ENCODE measurements around the gene TMTC3.

The TMTC3 gene

DNA sequence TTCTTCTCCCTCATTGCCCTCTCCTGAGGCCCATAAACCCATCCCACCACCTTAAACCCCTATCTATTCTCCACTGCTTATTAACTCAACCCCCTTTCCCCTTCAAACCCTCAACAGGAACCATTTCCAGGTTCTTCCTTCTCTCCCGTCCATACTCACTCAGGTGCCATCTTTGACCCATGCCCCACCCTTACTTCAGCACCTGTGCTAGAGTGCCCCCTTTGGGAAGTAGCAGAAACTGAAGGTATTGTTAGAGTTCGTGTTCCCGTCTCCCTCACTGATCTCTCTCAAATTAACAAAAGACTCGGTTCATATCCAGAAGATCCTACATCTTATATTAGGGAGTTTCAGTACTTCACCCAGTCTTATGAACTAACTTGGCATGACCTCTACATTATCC, 86.6 kb downstream of the TMTC3 start:
- DNase-seq, result no peak

DNA sequence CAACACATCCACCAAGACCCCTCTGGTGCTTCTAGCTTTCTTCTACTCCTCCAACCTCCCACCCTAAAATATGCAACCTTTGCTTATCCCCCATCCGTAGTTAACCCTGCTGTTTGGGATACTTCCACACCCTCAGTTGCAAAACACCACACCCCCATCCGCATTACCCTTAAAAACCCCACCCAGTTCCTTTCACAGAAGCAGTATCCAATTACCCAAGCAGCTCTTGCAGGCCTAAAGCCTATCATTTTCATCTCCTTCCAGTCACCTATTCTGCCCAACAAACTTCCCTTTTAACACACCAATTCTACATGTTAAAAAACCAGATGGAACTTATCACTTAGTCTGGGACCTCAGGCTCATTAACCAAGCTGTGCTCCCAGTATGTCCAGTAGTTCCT, 88.2 kb downstream of the TMTC3 start:
- DNase-seq, result no peak

DNA sequence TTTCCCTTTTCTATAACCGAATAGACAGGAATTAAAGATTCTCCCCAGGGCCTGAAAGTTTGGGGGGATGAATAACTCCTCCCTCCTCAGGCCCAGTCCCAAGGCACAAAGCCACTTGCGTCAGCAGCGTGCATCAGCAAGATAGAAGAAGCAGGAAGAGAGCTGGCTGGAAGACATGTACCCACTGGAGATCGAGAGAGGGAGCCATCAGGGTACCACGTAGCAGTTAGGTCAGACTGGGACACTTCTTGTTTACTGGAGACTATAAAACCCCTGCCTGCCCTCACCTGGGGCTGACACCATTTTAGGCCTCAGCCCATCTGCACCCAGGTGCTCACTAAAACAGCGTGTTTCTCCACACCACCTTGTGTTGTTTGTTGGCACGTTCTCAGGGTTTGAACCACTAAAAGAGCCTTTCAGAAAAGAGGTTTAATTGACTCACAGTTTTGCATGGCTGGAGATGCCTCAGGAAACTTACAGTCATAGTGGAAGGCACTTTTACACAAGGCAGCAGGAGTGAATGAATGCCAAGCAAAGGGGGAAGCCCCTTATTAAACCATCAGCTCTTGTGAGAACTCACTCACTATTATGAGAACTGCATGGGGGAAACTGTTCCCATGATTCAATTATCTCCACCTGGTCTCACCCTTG, 93.2 kb downstream of the TMTC3 start:
- no peak for DNase-seq

- no peak for DNase-seq
These were observed 95.8 kb downstream of the TMTC3 start for GRCh38 chr12:88237954-88238353.

DNA sequence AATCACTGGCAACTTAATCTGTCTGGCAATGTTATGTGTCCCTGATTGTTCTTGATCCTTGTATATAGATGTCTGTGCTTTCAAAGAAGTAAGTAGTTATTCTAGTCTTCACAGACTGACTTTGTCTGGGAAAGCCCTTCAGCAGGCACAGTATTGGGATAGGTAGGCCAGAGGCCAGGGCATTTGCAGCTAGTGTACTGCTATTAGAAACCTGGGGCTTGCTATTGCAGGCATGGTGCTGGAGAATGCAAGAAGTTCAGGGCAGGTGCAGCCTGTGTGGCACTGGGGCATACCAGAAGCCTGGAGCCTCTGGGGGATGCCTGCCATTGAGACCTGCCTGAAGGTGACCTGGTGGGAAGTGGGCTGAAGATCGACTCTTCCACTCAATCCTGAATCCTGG, 96.3 kb downstream of the TMTC3 start:
- no peak for DNase-seq

DNA sequence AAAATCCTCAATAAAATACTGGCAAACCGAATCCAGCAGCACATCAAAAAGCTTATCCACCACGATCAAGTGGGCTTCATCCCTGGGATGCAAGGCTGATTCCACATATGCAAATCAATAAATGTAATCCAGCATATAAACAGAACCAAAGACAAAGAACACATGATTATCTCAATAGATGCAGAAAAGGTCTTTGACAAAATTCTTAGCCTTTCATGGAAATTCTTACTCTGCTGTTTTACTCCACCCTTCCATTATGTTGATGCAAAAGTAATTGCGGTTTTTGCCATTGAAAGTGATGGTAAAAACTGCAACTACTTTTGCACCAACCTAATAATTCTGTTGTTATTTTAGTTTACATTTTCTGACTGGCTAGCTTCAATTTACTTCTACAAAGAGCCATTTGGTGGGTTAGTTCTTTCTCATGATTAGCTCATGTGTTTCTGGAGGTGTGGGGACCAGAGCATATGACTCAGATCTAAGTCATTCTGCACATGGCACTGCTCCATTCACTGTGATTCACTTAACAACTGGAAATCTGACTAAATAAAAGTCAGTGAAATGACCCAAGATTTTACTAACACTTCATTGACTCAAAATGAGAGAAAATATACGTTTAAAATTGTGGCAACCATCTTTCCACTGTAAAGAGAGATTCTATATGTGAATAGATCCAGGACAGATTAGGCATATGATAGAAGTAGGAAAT, 99.9 kb downstream of the TMTC3 start:
- DNase-seq, result no peak

- no peak for DNase-seq
These were observed 100.4 kb downstream of the TMTC3 start for GRCh38 chr12:88242571-88242925.

- no peak for DNase-seq
These were observed 100.8 kb downstream of the TMTC3 start for GRCh38 chr12:88242939-88243338.

DNA sequence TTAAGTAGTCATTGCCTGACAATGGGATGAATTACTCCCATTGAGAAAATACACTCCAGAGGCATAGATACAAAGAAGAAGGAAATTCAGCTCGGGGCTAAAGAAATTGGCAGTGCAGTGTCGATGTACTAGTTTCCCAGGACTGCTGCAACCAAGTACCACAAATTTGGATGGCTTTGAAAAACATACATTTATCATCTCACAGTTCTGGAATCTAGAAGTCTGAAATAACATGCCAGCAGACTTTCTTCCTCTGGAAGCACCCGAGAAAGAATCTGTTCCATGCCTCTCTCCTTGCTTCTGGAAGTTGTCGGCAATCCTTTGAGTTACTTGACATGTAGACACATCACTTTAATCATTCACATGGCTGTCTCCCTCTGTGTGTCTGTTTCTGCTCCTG, 101.9 kb downstream of the TMTC3 start:
- no peak for DNase-seq

DNA sequence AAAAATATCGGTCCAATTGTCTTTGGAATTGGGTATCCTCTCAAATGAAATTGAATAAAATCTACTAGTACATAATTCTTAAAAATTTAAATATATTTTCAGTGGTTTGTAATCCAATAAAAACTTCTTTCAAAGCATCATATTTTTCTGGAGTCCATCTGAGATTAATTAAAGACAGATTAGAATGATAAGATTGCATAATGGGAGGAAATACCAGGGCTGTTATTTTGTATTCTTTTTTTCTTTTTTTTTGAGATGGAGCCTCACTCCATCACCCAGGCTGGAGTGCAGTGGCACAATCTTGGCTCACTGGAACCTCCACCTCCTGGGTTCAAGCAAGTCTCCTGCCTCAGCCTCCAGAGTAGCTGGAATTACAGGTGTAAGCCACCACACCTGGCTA, 103.8 kb downstream of the TMTC3 start:
- DNase-seq, result no peak

DNA sequence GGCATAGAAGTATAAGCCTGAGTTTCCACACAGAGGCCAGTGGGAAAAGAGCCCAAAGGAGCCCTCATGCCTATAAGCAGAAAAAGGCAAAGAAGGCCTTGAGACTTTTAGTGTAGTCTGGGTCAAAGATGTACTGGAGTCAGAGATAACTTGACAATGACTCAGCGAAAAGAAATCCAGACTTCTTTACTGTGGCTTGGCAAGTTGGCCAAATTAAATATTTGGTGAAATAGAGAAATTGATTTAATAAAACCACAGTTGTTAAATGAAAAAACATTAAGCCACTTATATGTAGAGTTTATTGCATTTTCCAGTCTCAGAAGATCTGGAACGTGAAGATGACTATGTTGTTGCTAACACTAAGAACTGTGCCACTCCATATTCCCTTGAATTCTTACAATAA, 105.1 kb downstream of the TMTC3 start:
- no peak for DNase-seq

GRCh38 chr12:88248606-88249005, 106.5 kb downstream of the TMTC3 start:
- no peak for DNase-seq

Data from NCI-H1694 treated with DMSO at 0.1 percent for 48 hours (cell line).